Measurements from ENCODE around the gene SLC26A5.

SLC26A5 gene

DNA sequence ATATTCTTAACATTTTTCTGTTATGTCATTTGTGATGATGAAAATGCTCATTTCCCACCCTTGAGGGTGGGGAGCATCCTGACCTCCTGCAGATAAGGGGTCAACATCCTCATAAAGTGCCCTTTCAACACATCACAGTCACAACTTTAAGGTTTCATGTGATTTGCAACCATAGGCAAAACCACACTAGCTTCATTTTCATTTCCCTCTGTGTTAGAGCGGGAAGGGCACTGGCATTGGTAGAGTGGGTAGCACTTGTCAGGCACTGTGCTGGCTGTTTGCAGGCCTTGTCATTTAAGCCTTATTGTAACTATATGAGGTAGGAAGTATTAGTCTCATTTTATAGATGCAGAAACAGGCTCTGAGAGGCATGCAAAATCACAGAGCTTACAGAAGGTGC lies 58.8 kb downstream of the SLC26A5 start:
- Histone ChIP-seq H3K27ac (ENCODE audit: low read depth, low read length) (no peak overlapping the region), H3K9me3 (ENCODE audit: control insufficient read depth in 1 of 2, low read length in 2 of 2) (no peaks in the 10 kb centered on the region)

GRCh38 chr7:103382032-103382402 lies 64.0 kb downstream of the SLC26A5 start:
- Histone ChIP-seq H3K4me3 (ENCODE audit: low read depth in 1 of 2, low read length in 2 of 2) (no peak overlapping the region), H3K27me3 (ENCODE audit: control insufficient read depth in 1 of 2, insufficient read depth in 2 of 2, low read length in 2 of 2) (no peaks in the 10 kb centered on the region), H3K36me3 (ENCODE audit: control insufficient read depth in 1 of 2, insufficient read depth in 2 of 2, low read length in 2 of 2) (no peaks in the 10 kb centered on the region), H3K9me3 (ENCODE audit: control insufficient read depth in 1 of 2, low read length in 2 of 2) (no peaks in the 10 kb centered on the region), H3K27ac (ENCODE audit: low read depth, low read length) (no peak overlapping the region), H3K4me1 (ENCODE audit: control insufficient read depth in 1 of 2, insufficient read depth in 2 of 2, low read length in 2 of 2) (no peaks in the 10 kb centered on the region), H3K9ac (ENCODE audit: low read depth in 1 of 2, low read length in 2 of 2) (no peak overlapping the region)

More for the DNA sequence above, 58.8 kb downstream of the SLC26A5 start:
- Histone ChIP-seq H3K9ac (ENCODE audit: low read depth in 1 of 2, low read length in 2 of 2) (no peak overlapping the region), H3K36me3 (ENCODE audit: control insufficient read depth in 1 of 2, insufficient read depth in 2 of 2, low read length in 2 of 2) (no peaks in the 10 kb centered on the region), H3K4me1 (ENCODE audit: control insufficient read depth in 1 of 2, insufficient read depth in 2 of 2, low read length in 2 of 2) (peaks cover 6 to 7% of the 10 kb centered on the region in 2 donors), H3K4me3 (ENCODE audit: low read depth in 1 of 2, low read length in 2 of 2) (no peak overlapping the region), H3K27me3 (ENCODE audit: control insufficient read depth in 1 of 2, insufficient read depth in 2 of 2, low read length in 2 of 2) (no peaks in the 10 kb centered on the region)

GRCh38 chr7:103381280-103382031 lies 64.6 kb downstream of the SLC26A5 start:
- Histone ChIP-seq H3K27me3 (ENCODE audit: control insufficient read depth in 1 of 2, insufficient read depth in 2 of 2, low read length in 2 of 2) (no peaks in the 10 kb centered on the region), H3K27ac (ENCODE audit: low read depth, low read length) (no peak overlapping the region), H3K4me3 (ENCODE audit: low read depth in 1 of 2, low read length in 2 of 2) (no peak overlapping the region), H3K9ac (ENCODE audit: low read depth in 1 of 2, low read length in 2 of 2) (no peak overlapping the region), H3K9me3 (ENCODE audit: control insufficient read depth in 1 of 2, low read length in 2 of 2) (no peaks in the 10 kb centered on the region), H3K4me1 (ENCODE audit: control insufficient read depth in 1 of 2, insufficient read depth in 2 of 2, low read length in 2 of 2) (no peaks in the 10 kb centered on the region), H3K36me3 (ENCODE audit: control insufficient read depth in 1 of 2, insufficient read depth in 2 of 2, low read length in 2 of 2) (no peaks in the 10 kb centered on the region)

- Histone ChIP-seq H3K9ac (ENCODE audit: low read depth in 1 of 2, low read length in 2 of 2) (no peak overlapping the region), H3K9me3 (ENCODE audit: control insufficient read depth in 1 of 2, low read length in 2 of 2) (no peaks in the 10 kb centered on the region), H3K36me3 (ENCODE audit: control insufficient read depth in 1 of 2, insufficient read depth in 2 of 2, low read length in 2 of 2) (no peaks in the 10 kb centered on the region), H3K27ac (ENCODE audit: low read depth, low read length) (no peak overlapping the region), H3K4me1 (ENCODE audit: control insufficient read depth in 1 of 2, insufficient read depth in 2 of 2, low read length in 2 of 2) (no peaks in the 10 kb centered on the region), H3K27me3 (ENCODE audit: control insufficient read depth in 1 of 2, insufficient read depth in 2 of 2, low read length in 2 of 2) (no peaks in the 10 kb centered on the region), H3K4me3 (ENCODE audit: low read depth in 1 of 2, low read length in 2 of 2) (no peak overlapping the region)
Measured at GRCh38 chr7:103380395-103381191, 65.4 kb downstream of the SLC26A5 start.

DNA sequence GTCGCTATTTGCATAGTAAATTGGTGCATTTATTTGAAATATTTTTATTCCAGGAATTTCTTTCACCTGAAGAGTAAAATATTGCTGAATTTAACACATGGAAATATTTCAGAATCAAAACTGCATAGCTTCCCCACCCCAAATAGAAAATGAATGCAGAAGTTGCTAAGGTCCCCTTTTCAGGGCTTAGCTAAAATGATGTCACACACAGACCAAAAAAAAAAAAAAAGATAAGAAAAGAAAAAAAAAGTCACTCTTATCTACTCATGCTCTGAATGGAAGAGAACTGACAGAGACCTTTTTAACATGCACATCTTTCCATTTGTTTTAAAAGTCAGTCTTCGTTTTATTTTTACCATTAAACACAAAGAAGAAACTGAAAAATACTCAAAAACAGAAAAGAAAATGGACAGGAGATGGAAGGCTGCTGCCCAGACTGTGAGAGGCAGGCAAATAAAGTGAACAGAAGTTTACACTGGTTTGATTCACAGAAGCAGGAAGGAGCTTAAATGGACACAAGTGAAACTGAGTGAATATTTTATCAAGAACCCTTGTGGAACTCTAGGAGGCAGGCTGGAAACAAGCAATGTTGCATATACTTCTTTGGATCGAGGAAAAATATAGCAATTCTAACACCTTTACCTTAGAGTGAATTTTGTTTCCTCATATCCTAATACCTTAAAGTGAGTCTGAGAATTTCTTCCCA lies 66.6 kb downstream of the SLC26A5 start:
- Histone ChIP-seq H3K27me3 (ENCODE audit: control insufficient read depth in 1 of 2, insufficient read depth in 2 of 2, low read length in 2 of 2) (no peaks in the 10 kb centered on the region), H3K4me1 (ENCODE audit: control insufficient read depth in 1 of 2, insufficient read depth in 2 of 2, low read length in 2 of 2) (no peaks in the 10 kb centered on the region)

DNA sequence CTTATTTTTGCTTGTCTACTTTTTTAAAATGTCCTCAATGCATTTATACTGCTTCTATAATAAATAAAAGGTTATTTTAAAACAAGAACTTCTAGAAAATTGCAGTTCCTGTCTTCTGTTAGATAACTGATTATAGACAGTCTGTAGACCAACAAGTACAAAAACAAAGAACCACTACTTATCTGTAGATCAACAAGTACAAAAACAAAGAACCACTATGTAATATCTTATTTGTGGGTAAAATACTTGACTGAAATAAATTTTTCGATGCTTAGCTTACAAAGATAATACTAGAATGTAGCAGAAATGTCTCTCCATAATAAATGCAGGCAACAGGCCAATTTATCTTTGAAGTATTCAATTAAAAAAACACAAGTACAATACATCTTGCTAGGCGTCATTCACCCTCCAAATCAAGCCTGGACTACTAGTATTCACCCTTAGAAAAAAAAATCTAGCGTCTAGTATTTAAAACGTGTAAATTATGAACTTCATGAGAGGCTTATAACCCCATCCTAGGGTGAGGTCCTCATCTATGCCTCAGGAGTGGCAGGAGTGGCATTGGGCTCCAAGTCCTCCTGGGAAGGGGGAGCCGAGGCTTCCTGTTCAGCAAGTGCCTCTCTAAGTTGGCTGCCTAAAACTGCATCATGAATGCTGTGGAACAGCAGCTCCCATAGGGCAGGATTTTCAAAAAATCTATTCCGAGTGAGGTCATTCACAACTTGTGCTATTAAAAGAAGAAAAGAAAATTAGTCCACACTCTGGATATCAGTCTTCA lies 72.0 kb downstream of the SLC26A5 start:
- no peak overlapping the region for H3K27ac ChIP-seq (ENCODE audit: low read depth, low read length)
- no peaks in the 10 kb centered on the region for H3K4me1 ChIP-seq (ENCODE audit: control insufficient read depth in 1 of 2, insufficient read depth in 2 of 2, low read length in 2 of 2)
- H3K4me3 ChIP-seq (ENCODE audit: low read depth in 1 of 2, low read length in 2 of 2): no peak overlapping the region
- no peaks in the 10 kb centered on the region for H3K9me3 ChIP-seq (ENCODE audit: control insufficient read depth in 1 of 2, low read length in 2 of 2)
- H3K36me3 ChIP-seq (ENCODE audit: control insufficient read depth in 1 of 2, insufficient read depth in 2 of 2, low read length in 2 of 2): peaks cover 5 to 6% of the 10 kb centered on the region in 2 donors
- H3K27me3 ChIP-seq (ENCODE audit: control insufficient read depth in 1 of 2, insufficient read depth in 2 of 2, low read length in 2 of 2): no peaks in the 10 kb centered on the region
- no peak overlapping the region for H3K9ac ChIP-seq (ENCODE audit: low read depth in 1 of 2, low read length in 2 of 2)

More for the DNA sequence above, 66.6 kb downstream of the SLC26A5 start:
- Histone ChIP-seq H3K9me3 (ENCODE audit: control insufficient read depth in 1 of 2, low read length in 2 of 2) (no peaks in the 10 kb centered on the region), H3K36me3 (ENCODE audit: control insufficient read depth in 1 of 2, insufficient read depth in 2 of 2, low read length in 2 of 2) (no peaks in the 10 kb centered on the region), H3K27ac (ENCODE audit: low read depth, low read length) (no peak overlapping the region), H3K9ac (ENCODE audit: low read depth in 1 of 2, low read length in 2 of 2) (no peak overlapping the region), H3K4me3 (ENCODE audit: low read depth in 1 of 2, low read length in 2 of 2) (no peak overlapping the region)

DNA sequence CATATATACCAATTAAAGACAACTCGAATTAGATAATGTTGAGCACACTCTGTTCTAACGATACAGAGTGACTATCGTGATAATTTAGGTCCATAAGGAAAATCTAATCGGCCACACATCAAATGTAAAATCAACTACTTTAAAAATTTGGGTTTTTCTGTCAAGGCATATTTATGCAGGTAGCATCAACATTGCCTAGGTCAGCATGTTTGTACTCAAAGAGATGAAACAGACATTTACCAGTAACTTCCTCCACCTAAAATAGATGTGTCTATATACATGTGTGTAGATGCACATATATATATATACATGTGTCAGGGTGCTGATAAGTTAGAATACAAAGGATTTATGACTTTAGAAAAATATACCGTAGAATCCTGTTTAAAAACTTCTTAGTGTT lies 76.6 kb downstream of the SLC26A5 start:
- Histone ChIP-seq H3K4me1 (ENCODE audit: control insufficient read depth in 1 of 2, insufficient read depth in 2 of 2, low read length in 2 of 2) (no peaks in the 10 kb centered on the region), H3K27me3 (ENCODE audit: control insufficient read depth in 1 of 2, insufficient read depth in 2 of 2, low read length in 2 of 2) (no peaks in the 10 kb centered on the region), H3K27ac (ENCODE audit: low read depth, low read length) (no peak overlapping the region), H3K4me3 (ENCODE audit: low read depth in 1 of 2, low read length in 2 of 2) (no peak overlapping the region), H3K36me3 (ENCODE audit: control insufficient read depth in 1 of 2, insufficient read depth in 2 of 2, low read length in 2 of 2) (peaks cover 28 to 42% of the 10 kb centered on the region in 2 donors), H3K9me3 (ENCODE audit: control insufficient read depth in 1 of 2, low read length in 2 of 2) (no peaks in the 10 kb centered on the region), H3K9ac (ENCODE audit: low read depth in 1 of 2, low read length in 2 of 2) (no peak overlapping the region)

DNA sequence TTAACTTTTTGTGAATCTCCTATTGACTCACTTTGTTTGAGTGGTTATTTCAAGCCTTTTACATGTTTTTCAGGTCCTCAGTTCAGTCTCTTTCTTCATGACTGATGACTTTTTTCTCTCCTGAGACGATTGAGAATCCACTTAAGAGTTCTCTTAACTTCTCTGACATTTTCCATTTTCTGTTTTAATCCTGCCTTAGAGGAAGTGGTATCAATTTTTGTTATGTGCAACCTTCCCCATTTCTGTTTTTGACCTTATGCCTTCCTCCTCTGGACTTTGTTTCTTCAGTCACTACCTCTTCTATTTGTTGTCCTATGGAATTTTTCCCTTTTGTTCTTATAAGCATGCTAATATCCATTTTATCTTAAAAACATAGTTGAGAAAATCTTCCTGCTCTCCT lies 96.2 kb downstream of the SLC26A5 start:
- Histone ChIP-seq H3K9me3 (ENCODE audit: control insufficient read depth in 1 of 2, low read length in 2 of 2) (no peaks in the 10 kb centered on the region), H3K4me1 (ENCODE audit: control insufficient read depth in 1 of 2, insufficient read depth in 2 of 2, low read length in 2 of 2) (peaks cover 19 to 20% of the 10 kb centered on the region in 2 donors), H3K27me3 (ENCODE audit: control insufficient read depth in 1 of 2, insufficient read depth in 2 of 2, low read length in 2 of 2) (no peaks in the 10 kb centered on the region), H3K4me3 (ENCODE audit: low read depth in 1 of 2, low read length in 2 of 2) (peak overlapping the region in 1 of 2 donors; percentile 13), H3K36me3 (ENCODE audit: control insufficient read depth in 1 of 2, insufficient read depth in 2 of 2, low read length in 2 of 2) (peaks cover 4 to 22% of the 10 kb centered on the region in 2 donors), H3K9ac (ENCODE audit: low read depth in 1 of 2, low read length in 2 of 2) (no peak overlapping the region), H3K27ac (ENCODE audit: low read depth, low read length) (no peak overlapping the region)

DNA sequence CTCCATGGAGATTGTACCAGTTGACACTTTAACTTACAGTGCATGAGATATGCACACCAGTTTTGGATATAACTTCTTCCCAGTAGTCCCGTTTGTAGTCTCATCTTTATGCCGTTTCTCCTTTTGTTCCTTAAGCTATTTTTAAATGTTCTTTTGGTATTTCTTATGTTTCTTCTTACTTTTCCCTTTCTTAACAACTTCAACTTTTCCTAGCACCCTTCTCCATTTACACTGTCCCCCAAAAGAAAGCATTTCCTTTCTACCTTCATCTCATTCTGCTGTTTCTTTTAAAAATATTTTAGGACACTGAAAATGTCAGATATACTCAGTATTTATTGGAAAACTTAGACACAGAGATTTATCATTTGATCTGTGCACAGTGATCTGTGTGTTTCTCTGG lies 97.0 kb downstream of the SLC26A5 start:
- Histone ChIP-seq H3K9ac (ENCODE audit: low read depth in 1 of 2, low read length in 2 of 2) (peak overlapping the region in 1 of 2 donors; percentile 26), H3K4me3 (ENCODE audit: low read depth in 1 of 2, low read length in 2 of 2) (peak overlapping the region; percentile 99), H3K9me3 (ENCODE audit: control insufficient read depth in 1 of 2, low read length in 2 of 2) (no peaks in the 10 kb centered on the region), H3K27me3 (ENCODE audit: control insufficient read depth in 1 of 2, insufficient read depth in 2 of 2, low read length in 2 of 2) (no peaks in the 10 kb centered on the region), H3K4me1 (ENCODE audit: control insufficient read depth in 1 of 2, insufficient read depth in 2 of 2, low read length in 2 of 2) (peaks cover 20 to 22% of the 10 kb centered on the region in 2 donors), H3K27ac (ENCODE audit: low read depth, low read length) (no peak overlapping the region), H3K36me3 (ENCODE audit: control insufficient read depth in 1 of 2, insufficient read depth in 2 of 2, low read length in 2 of 2) (peaks cover 0 to 17% of the 10 kb centered on the region in 2 donors)
